Duodenal mucosa (tissue), 2 donors: ENCODE data around the gene MUC5B.

ENCODE experiments used
- H3K27ac ChIP-seq: one replicate; pipeline ENCODE4 v1.7.0; 2013; ENCODE audit warnings: low read depth, low read length
- H3K27me3 ChIP-seq, 2 donors: one replicate each; pipeline ENCODE4 v1.7.0; 2013; ENCODE audit warnings: low read length in 2 of 2, control low read depth in 1 of 2; ENCODE audit not compliant: insufficient read depth in 2 of 2, control insufficient read depth in 1 of 2
- H3K36me3 ChIP-seq, 2 donors: one replicate each; pipeline ENCODE4 v1.7.0; 2013; ENCODE audit warnings: low read length in 2 of 2, control low read depth in 1 of 2; ENCODE audit not compliant: insufficient read depth in 2 of 2, control insufficient read depth in 1 of 2
- H3K4me1 ChIP-seq, 2 donors: one replicate each; pipeline ENCODE4 v1.7.0; 2013; ENCODE audit warnings: low read length in 2 of 2, control low read depth in 1 of 2; ENCODE audit not compliant: insufficient read depth in 2 of 2, control insufficient read depth in 1 of 2
- H3K4me3 ChIP-seq, 2 donors: one replicate each; pipeline ENCODE4 v1.7.0; 2013; ENCODE audit warnings: low read length in 2 of 2, low read depth in 1 of 2
- H3K9ac ChIP-seq, 2 donors: one replicate each; pipeline ENCODE4 v1.7.0; 2013; ENCODE audit warnings: low read length in 2 of 2, low read depth in 1 of 2
- H3K9me3 ChIP-seq, 2 donors: one replicate each; pipeline ENCODE4 v1.7.0; 2013; ENCODE audit warnings: low read length in 2 of 2, control low read depth in 1 of 2; ENCODE audit not compliant: control insufficient read depth in 1 of 2

MUC5B gene

DNA sequence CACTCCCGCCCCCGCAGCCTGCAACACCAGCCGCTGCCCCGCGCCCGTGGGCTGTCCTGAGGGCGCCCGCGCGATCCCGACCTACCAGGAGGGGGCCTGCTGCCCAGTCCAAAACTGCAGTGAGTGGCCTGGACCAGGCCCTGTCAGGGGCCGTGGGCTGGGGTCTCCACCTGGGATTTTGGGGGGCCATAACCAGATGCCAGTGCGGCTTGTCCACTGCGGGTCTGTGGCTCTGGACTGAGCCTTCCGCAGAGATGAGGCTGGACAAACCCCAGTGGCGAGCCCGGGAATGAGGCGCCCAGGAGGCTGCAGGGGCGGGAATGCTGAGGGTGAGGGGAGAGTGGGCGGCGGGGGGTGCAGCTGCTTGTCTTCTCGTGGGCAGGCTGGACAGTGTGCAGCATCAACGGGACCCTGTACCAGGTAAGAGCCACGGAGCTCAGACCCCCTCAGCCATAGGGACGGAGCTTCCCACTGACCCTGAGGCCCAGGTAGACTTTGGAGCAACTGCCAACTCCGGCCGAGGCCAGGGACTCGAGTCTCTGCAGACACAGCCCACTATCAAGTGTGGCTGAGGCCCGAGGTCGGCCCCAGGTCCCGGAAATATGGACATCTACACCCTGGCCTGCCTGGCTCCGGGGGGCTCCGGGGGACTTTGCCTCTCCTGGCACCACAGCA lies 24.8 kb upstream of the MUC5B start:
- no peak overlapping the region for H3K9ac ChIP-seq
- H3K4me1 ChIP-seq = peaks cover 0 to under 1% of the 10 kb centered on the region in 2 donors
- H3K36me3 ChIP-seq = no peaks in the 10 kb centered on the region
- no peak overlapping the region for H3K27ac ChIP-seq
- no peak overlapping the region for H3K4me3 ChIP-seq
- H3K9me3 ChIP-seq = no peaks in the 10 kb centered on the region
- no peaks in the 10 kb centered on the region for H3K27me3 ChIP-seq

GRCh38 chr11:1198561-1199240 lies 24.2 kb upstream of the MUC5B start:
- H3K36me3 ChIP-seq = no peaks in the 10 kb centered on the region
- H3K9me3 ChIP-seq = no peaks in the 10 kb centered on the region
- peaks cover 0 to 5% of the 10 kb centered on the region in 2 donors for H3K27me3 ChIP-seq
- H3K4me3 ChIP-seq = no peak overlapping the region
- H3K4me1 ChIP-seq = peaks cover 0 to 4% of the 10 kb centered on the region in 2 donors
- H3K9ac ChIP-seq = no peak overlapping the region
- H3K27ac ChIP-seq = no peak overlapping the region

GRCh38 chr11:1199241-1199750 lies 23.6 kb upstream of the MUC5B start:
- Histone ChIP-seq H3K4me1 (peaks cover 0 to 4% of the 10 kb centered on the region in 2 donors), H3K36me3 (no peaks in the 10 kb centered on the region), H3K4me3 (no peak overlapping the region), H3K27ac (no peak overlapping the region), H3K9ac (no peak overlapping the region), H3K27me3 (peaks cover 0 to 6% of the 10 kb centered on the region in 2 donors), H3K9me3 (no peaks in the 10 kb centered on the region)

- Histone ChIP-seq H3K27me3 (peaks cover 0 to 6% of the 10 kb centered on the region in 2 donors), H3K4me1 (peaks cover 0 to 4% of the 10 kb centered on the region in 2 donors), H3K4me3 (no peak overlapping the region)
Measured at GRCh38 chr11:1199751-1200610, 22.9 kb upstream of the MUC5B start.

GRCh38 chr11:1200611-1201191 lies 22.2 kb upstream of the MUC5B start:
- Histone ChIP-seq H3K9ac (no peak overlapping the region), H3K4me3 (no peak overlapping the region), H3K27me3 (peaks cover 0 to 6% of the 10 kb centered on the region in 2 donors), H3K27ac (no peak overlapping the region), H3K36me3 (no peaks in the 10 kb centered on the region), H3K9me3 (no peaks in the 10 kb centered on the region), H3K4me1 (peaks cover 0 to 4% of the 10 kb centered on the region in 2 donors)

More at GRCh38 chr11:1199751-1200610, 22.9 kb upstream of the MUC5B start:
- H3K9ac ChIP-seq = no peak overlapping the region
- no peaks in the 10 kb centered on the region for H3K36me3 ChIP-seq
- no peak overlapping the region for H3K27ac ChIP-seq
- H3K9me3 ChIP-seq = no peaks in the 10 kb centered on the region

DNA sequence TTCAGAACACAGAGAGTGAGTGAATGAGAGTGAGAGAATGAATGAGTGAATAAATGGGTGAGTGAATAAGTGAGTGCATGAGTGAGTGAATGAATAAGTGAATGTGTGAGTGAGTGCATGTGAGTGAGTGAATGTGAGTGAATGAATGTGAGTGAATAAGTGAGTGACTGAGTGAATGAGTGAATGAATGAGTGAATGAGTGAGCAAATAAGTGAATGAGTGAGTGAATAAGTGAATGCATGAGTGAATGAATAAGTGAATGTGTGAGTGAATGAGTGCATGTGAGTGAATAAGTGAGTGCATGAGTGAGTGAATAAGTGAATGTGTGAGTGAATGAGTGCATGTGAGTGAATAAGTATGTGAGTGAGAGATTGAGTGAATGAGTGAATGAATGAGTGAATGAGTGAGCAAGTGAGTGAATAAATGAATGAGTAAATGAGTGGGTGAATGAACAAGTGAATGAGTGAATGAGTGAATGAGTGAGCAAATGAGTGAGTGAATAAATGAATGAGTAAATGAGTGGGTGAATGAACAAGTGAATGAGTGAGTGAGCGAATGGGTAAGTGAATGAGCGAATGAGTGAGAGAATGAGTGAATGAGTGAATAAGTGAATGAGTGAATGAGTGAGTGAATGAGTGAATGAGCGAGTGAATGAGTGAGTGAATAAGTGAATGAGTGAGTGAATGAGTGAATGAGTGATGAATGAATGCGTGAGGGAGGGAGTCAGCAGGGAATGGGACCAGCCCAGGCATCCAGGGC lies 21.3 kb upstream of the MUC5B start:
- H3K36me3 ChIP-seq = no peaks in the 10 kb centered on the region
- H3K9ac ChIP-seq = no peak overlapping the region
- H3K9me3 ChIP-seq = no peaks in the 10 kb centered on the region
- no peak overlapping the region for H3K4me3 ChIP-seq
- peaks cover 0 to 4% of the 10 kb centered on the region in 2 donors for H3K4me1 ChIP-seq
- peaks cover 0 to 6% of the 10 kb centered on the region in 2 donors for H3K27me3 ChIP-seq
- H3K27ac ChIP-seq = no peak overlapping the region

- Histone ChIP-seq H3K36me3 (no peaks in the 10 kb centered on the region), H3K27ac (no peak overlapping the region), H3K4me1 (peaks cover 0 to 4% of the 10 kb centered on the region in 2 donors), H3K4me3 (no peak overlapping the region), H3K9ac (no peak overlapping the region), H3K9me3 (no peaks in the 10 kb centered on the region), H3K27me3 (peaks cover 0 to 6% of the 10 kb centered on the region in 2 donors)
Measured at GRCh38 chr11:1202154-1202775, 20.6 kb upstream of the MUC5B start.

GRCh38 chr11:1202776-1203504 lies 19.9 kb upstream of the MUC5B start:
- H3K4me1 ChIP-seq = peaks cover 0 to 4% of the 10 kb centered on the region in 2 donors
- no peak overlapping the region for H3K4me3 ChIP-seq
- H3K9me3 ChIP-seq = no peaks in the 10 kb centered on the region
- H3K27ac ChIP-seq = no peak overlapping the region
- H3K9ac ChIP-seq = no peak overlapping the region
- H3K27me3 ChIP-seq = peaks cover 0 to 6% of the 10 kb centered on the region in 2 donors
- no peaks in the 10 kb centered on the region for H3K36me3 ChIP-seq
